GM19438 (cell line): Measurements from ENCODE around the gene ETV7.

Experiments
- ATAC-seq: cut with Tn5 transposase; IDR thresholded peaks from one replicate; pipeline ENCODE4 v1.9.1; 2021; ENCODE audit warnings: low read depth; ENCODE audit not compliant: unreplicated experiment

Gene ETV7

DNA sequence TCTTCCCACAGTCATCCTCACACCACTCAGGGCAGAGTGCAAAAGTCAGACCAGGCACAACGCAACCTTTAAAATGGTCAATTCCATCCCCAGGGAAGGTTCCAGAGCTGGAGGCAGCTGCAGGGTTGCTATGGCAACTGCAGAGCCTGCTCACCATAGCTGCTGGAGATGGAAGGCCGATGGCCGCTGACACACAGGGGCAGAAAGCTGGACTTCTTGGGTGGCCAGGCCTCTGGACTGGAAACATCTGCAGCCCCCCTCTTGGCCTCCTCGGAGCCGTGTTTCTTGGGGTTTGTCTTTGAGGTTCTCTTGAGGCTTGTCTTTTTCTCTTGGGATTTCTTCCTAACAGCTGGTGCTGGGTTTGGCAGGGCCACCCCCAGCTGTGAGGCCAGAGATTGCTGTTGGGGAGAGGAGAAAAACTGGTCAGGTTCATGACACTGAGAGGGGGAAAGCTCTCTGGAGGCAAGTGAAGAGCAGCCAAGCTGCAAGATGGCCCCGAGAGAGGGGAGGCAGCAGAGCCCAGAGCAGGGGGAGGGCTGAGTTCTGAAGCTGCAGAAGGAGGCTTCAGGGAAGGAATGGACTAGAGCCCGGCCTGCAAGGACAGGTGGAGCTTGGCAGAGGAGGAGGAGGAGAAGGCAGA is 61.0 kb downstream of the ETV7 start:
- no peak for ATAC-seq

DNA sequence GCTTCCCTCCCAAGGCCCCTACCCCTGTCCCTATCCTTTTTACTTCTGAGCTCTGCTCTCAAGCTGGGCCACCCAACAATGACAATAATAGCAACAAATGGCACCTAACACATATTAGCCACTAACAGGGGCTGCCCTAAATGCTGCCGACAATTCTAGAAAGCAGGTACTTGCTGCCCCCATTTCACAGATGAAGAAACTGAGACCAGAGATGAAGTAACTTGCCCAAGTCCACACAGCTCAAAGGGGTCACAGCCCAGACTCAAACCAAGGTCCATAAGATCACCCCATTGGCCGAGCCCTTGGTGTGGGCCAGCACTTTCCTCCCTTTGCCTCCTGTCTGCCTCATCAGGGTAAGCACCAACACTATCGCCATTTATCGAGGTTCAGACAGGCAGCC is 62.8 kb downstream of the ETV7 start:
- ATAC-seq = no peak

DNA sequence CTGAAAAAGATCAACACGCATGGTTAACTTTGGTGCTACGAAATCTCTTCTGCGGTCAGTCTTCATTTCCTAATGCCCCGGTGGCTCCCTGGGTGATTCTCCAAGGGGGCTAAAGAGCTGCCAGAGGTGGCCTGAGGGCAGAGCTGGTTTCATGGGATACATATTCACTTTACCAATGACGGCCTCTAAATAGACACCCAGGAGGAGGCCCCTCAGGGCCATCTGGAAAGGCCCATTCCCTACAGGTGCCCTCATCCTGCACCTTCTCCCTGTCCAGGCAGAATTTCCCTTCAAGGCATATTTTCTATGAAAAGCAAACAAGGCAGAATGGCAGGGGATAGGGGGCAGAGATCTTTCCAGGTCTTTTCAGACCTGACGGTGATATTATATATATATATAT is 63.3 kb downstream of the ETV7 start:
- ATAC-seq = no peak

DNA sequence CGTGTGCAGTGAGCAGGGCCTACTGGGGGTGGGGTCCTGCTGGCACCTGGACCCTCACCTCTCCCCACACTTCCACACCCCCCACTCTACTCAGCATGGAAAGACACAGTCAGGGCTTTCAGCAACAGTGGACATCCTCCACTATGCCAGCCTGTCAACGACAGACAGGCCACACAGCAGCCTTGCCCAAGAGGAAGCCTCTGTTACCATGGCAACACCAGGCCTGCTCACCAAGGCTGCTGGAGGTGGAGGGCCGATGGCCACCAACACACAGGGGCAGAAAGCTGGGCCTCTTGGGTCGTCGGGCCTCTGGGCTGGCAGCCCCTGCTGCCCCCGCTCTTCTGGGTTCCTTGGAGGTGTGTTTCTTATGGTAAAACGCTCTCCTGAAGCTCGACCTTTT is 64.4 kb downstream of the ETV7 start:
- no peak for ATAC-seq

DNA sequence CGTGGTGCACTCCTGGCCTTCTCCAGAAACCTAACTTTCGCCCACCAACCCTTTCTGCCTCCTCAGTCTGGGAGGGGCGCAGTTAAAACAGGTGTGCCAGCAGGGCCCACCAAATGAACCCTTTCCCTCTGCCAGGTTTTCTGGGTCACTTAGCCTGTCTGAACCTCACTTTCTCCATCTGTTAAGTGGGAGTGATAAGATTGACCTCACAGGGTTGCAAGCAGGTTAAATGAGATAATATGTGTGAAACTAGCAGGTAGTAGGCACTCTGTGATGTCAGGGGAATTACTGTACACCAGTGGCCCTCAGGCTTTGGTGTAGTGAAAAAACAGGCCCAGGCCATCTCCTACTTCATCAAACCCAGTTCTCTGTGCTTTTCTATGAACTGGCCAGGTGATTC is 64.9 kb downstream of the ETV7 start:
- no peak for ATAC-seq

DNA sequence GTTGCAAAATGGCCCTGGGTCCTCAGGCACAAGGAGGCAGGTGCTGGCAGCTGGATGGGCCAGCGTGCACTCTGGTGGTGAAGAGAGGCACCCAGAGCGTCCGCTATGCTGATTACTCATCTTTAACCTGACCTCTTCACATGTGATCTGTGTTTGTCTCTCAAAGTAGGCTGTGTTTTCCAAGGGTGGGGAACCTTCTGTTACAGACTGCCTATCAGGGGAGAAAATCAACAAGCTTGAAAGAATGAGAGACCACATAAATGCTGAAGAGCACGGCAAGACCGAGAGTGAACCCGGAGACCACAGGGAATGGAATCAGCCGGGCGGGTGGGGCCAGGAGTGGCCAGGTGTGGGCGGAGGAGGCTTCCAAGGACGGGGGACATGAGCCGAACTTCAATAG is 67.0 kb downstream of the ETV7 start:
- no peak for ATAC-seq

DNA sequence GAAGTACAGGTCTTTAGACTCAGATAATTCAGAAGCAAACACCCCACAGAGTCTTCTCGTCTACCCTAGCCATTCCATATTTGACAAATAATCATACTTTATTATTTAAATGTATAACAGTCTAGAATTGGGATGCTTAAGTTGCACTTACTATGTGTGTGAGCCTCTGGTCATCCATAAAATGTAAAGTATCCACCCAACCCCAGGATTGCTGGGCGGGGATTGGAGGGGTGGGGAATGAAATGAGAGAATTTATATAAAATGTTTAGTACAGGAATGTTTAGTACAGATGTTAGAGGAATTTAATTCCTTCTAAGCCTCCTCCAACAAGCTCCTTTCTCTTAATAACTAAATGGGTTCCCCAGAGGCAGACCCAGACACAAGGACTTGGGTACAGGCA is 67.6 kb downstream of the ETV7 start:
- ATAC-seq = no peak

DNA sequence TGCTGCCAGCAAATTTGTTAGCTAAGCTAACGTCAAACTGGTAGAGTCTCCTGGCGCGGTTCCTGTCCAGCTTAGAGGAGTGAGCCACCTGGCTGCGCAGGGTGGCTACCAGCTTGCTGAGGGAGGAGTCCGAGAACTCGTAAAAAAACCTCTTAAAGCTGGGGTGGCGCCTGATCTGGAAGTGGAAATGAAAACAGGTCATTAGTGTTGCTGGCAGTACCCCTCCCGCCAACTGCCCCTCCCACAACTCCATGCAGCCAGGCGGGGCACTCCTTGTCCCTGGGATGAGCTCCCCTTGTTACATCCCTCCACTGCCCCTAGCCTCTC is 68.1 kb downstream of the ETV7 start:
- ATAC-seq = no peak

DNA sequence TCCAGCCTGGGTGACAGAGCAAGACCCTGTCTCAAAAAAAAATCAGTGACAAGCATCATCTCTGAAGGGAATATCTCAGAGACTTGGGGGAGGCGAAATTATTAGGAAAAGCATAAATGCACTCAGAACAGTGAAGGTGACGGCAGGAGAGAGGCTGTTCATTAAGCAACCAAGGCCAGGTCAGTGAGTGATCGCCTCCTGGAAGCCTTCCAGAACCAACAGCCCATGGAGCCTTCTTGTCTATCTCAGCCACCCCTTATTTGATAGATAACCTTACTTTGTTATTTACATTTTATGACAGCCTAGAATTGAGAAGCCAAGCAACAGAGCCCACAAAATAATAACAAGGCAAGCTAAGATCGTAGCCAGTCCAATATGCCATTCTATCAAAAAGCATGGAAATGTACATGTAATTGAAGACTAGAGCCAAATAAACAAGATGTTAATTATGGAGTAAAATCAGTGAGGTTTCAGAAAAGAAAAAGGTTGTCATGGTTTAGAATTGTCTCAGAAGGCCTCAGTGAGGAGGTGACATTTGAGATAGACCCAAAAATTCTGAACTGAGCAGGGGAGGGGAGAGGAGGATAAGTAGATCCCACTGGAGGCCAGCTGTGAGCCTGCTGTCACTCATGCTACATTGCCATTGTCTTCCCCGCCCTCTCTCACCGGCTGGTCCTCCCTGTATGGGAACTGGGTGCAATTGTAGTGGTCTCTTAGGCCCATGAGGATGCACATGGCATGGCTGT is 68.6 kb downstream of the ETV7 start:
- no peak for ATAC-seq

DNA sequence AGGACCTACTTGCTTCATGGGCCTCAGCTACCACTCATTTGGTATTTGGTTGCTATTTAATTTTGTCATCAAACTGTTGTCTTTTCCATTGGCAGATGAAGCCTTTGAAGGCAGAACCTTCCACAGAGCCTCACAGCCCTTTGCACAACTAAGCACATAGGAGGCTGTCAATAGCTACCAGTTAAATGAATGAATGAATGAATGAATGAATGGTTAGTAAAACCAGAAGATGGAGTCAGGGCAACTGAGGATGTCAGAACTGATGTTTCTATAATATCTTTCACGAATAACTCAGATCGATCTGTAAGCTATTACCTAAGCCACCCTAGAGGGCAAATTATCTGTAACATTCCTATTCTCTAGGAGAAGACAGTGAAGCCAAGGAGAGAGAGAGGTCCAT is 69.8 kb downstream of the ETV7 start:
- ATAC-seq = no peak
